AG04449 (cell line): ENCODE data around the gene MAVS.

Experiments
- CTCF ChIA-PET: fragments of 350-600 bp; formaldehyde crosslinking; extraction: SDS; loops from one replicate; lab custom pipeline; 2021; ENCODE audit warnings: antibody characterized with exemption; lab: Yijun Ruan, JAX
- POLR2A ChIA-PET: fragments of 400-600, 350-600 bp; formaldehyde crosslinking; extraction: SDS; loops from one replicate; lab custom pipeline; 2020; ENCODE audit warnings: antibody characterized with exemption, inconsistent platforms; lab: Yijun Ruan, JAX
- DNase-seq: peaks from one replicate; pipeline ENCODE4 v3.0.0-alpha.2; 2010; ENCODE audit warnings: low read depth, low spot score
- H3K4me3 ChIP-seq: 2 replicates; pipeline ENCODE4 v1.5.1; 2011; ENCODE audit warnings: low read depth, mild to moderate bottlenecking, control low read depth, low read length
- CTCF ChIP-seq: IDR thresholded peaks from one replicate; pipeline ENCODE4 v1.5.1; 2011; ENCODE audit warnings: mild to moderate bottlenecking, moderate library complexity, low read length, control low read depth, inconsistent platforms; ENCODE audit not compliant: insufficient read depth; ENCODE audit errors: missing control alignments

Gene MAVS

GRCh38 chr20:3864518-3864917 lies 17.9 kb downstream of the MAVS start:
- no peak for TF ChIP-seq CTCF
- ChIA-PET CTCF (interaction anchor here (1.0 to 4.2 kb wide), 4 partner anchors 10 to 78 kb away, joined by 3 to 22 read pairs (median 4); partner anchors contain the start of genes AP5S1 and CENPB), POLR2A (no interaction called here)
- no peak overlapping the region for H3K4me3 ChIP-seq
- DNase-seq = no peak

- no peak for DNase-seq
- ChIA-PET POLR2A (no interaction called here), CTCF (interaction anchor here (1.3 to 4.2 kb wide), 3 partner anchors 10 to 79 kb away, joined by 3 to 22 read pairs (median 5); partner anchors contain the start of genes AP5S1 and CENPB)
- H3K4me3 ChIP-seq = no peak overlapping the region
- TF ChIP-seq CTCF = no peak
Measured at GRCh38 chr20:3865152-3865886, 18.7 kb downstream of the MAVS start.

GRCh38 chr20:3865887-3866407 lies 19.3 kb downstream of the MAVS start:
- no peak for DNase-seq
- CTCF ChIA-PET = interaction anchor here (1.1 to 4.2 kb wide), 5 partner anchors 9 to 84 kb away, joined by 3 to 22 read pairs (median 5); partner anchors contain the start of genes CENPB and SPEF1
- H3K4me3 ChIP-seq = no peak overlapping the region
- no peak for TF ChIP-seq CTCF
- POLR2A ChIA-PET = no interaction called here

- DNase-seq = no peak
- H3K4me3 ChIP-seq = no peak overlapping the region
- ChIA-PET CTCF (interaction anchor here (1.1 to 4.2 kb wide), 4 partner anchors 10 to 85 kb away, joined by 3 to 22 read pairs (median 4); partner anchors contain the start of gene SPEF1), POLR2A (interaction anchor here (1.3 kb wide), 1 partner anchor 23 kb away, joined by 4 read pairs; no protein-coding TSS in a partner anchor)
- TF ChIP-seq CTCF = no peak
Measured at GRCh38 chr20:3866464-3866863, 19.8 kb downstream of the MAVS start.

GRCh38 chr20:3867802-3868201 lies 21.2 kb downstream of the MAVS start:
- ChIA-PET POLR2A (interaction anchor here (1.3 kb wide), 1 partner anchor 24 kb away, joined by 4 read pairs; no protein-coding TSS in a partner anchor), CTCF (interaction anchor here (1.0 to 4.2 kb wide), 5 partner anchors 11 to 217 kb away, joined by 3 to 22 read pairs (median 4); no protein-coding TSS in a partner anchor)
- no peak for DNase-seq
- no peak for TF ChIP-seq CTCF
- H3K4me3 ChIP-seq = no peak overlapping the region
